8988T (cell line): ENCODE results near the gene FNDC11.

Experiments
- DNase-seq: peaks from one replicate; pipeline ENCODE4 v3.0.0; 2011

The FNDC11 gene

DNA sequence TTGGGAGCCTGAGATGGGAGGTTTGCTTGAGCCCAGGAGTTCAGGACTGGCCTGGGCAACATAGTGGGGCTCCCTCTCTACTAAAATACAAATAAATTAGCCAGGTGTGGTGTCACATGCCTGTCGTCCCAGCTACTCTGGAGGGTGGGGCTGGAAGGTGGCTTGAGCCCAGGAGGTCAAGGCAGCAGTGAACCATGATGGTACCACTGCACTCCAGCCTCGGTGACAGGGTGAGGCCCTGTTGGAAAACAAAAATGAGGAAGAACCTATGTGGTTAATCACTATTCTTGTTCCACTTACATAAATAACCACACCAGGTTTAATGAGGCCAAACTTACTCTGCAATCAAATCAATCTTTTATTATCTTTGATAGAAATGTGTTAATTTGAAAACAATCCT lies 28.0 kb upstream of the FNDC11 start:
- no peak for DNase-seq

DNA sequence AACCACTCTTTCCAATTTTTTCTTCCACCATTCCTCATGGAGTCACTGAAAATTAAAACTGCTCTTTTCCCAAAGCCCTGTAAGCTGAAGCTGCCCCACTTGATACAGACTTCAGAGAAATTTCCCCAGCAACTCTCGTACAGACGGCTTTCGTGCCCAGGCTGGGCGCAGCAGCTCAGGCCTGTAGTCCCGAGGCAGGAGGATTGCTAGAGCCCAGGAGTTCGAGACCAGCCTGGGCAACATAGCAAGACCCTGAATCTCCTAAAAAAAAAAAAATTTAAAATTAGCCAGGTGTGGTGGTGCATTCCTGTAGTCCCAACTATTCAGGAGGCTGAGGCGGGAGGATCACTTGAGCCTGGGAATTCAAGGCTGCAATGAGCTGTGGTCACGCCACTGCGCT lies 26.8 kb upstream of the FNDC11 start:
- DNase-seq, result no peak

- no peak for DNase-seq
These were observed 24.6 kb upstream of the FNDC11 start for GRCh38 chr20:63529180-63529860.

GRCh38 chr20:63529861-63530787 lies 23.8 kb upstream of the FNDC11 start:
- DNase-seq, result no peak

DNA sequence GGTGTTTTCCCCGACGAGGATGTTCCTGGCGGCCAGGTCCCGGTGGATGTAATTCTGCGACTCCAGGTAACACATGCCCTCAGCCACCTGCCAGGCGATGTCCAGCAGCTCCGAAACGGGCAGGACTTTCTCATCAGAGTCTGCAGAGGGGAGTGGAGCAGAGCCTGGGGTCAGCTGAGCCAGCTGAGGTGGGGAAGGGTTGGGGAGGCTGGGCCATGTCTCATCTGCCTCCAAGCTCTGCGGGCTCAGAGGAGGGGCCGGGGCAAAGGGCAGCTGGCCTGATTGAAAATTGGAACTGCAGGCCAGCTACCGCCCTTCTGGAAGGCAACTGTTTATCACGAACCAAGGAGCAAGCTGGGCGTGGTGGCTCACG lies 23.2 kb upstream of the FNDC11 start:
- peak; percentile 38 for DNase-seq

DNA sequence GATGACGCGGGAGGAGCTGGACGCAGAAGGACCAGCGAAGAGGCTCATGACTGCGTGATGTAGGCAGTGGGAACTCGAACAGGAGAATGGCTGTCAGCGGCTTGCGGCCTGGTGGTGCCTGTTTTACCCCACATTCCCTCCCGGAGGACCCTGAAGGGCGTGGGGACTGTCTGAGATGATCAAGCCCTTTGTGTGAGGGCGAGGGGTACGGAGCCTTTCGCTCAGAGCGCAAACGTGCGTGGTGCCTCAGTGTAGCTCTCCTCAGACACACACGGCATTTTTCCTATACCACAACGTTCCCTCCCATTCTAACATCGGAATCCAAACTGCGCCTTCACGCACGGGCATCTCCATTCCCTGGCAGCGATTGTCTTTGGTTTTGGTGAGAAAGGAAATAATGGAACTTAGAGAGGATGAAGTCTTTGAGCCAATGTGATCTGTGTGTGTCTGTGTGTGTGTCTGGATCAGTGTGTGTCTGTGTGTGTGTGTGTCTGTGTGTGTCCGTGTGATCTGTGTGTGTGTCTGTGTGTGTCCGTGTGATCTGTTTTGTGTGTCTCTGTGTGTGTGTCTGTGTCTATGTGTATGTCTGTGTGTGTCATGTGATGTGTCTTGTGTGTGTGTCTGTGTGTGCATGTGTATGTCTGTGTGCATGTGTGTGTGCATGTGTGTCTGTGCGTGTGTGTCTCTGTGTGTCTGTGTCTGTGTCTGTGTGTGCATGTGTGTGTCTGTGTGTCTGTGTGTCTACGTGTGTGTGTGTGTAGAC lies 22.1 kb upstream of the FNDC11 start:
- peak; percentile 34 for DNase-seq

- peak; percentile 35 for DNase-seq
These were observed 21.4 kb upstream of the FNDC11 start for GRCh38 chr20:63532449-63532971.

DNA sequence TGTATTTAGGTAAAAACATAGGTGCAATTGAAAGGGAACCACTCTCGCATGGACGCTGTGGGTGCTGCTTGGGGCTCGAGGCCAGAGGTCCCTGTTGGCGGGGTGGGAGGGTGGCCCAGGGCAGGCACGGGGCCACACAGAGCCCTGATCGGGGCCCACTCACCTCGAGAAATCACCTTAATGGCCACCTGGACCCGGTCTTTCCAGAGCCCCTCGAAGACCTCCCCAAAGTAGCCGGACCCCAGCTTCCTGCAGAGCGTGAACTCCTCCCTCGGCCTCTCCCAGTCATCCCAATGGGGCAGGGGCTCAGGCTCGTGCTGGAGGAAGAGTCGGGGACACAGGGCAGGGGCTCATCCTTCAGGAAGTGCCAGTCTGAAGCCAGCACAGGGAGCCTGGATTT lies 20.6 kb upstream of the FNDC11 start:
- DNase-seq, result peak; percentile 18

- no peak for DNase-seq
These were observed 20.0 kb upstream of the FNDC11 start for GRCh38 chr20:63533871-63534393.

- DNase-seq, result no peak
These were observed 19.5 kb upstream of the FNDC11 start for GRCh38 chr20:63534427-63534830.

DNA sequence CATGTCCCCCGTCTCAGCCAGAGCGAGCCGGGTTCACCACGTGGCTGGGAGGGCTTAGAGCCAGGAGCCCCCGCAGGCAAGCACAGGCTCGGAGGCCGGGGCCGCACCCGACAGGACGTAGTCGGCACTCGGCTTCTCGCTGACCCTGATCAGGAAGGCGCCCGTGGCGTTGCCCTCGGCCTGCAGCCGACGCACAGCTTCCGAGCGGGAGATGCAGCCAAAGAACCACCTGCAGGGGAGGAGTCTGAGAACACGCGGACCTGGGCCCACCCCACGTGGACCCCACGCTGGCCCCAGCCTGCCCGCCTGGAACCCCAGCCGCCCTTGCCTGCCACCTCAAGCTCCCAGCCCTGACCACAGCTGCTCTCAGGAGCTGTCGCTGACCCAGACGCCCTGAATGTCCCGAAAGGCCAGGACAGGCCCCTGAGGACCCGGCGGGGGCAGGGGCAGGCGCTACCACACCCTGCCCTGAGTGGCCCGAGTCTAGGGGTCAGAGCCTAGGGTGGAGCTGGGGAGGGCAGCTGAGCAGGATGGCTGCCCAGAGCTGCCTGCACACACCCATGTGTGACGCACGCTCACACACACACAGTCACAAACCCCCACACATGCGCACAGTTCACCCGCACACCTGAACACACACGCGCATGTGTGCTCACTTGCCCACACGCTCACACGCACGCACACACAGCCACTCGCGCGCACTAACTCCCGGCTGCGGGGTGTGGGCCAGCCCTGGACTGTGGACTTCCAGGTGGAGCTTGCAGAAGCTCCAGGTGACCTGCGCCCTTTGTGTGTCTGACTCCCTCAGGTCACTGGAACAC lies 18.9 kb upstream of the FNDC11 start:
- DNase-seq, result no peak

GRCh38 chr20:63536241-63536977 lies 17.6 kb upstream of the FNDC11 start:
- DNase-seq, result no peak

GRCh38 chr20:63536997-63537524 lies 16.9 kb upstream of the FNDC11 start, which contains the start of gene PTK6:
Gene PTK6 (minus strand): TSS chr20:63537376. CDS start chr20:63537314, 62 bp downstream.
- DNase-seq, result peak; percentile 97

- DNase-seq, result peak; percentile 100
These were observed 16.3 kb upstream of the FNDC11 start for GRCh38 chr20:63537525-63538203.

DNA sequence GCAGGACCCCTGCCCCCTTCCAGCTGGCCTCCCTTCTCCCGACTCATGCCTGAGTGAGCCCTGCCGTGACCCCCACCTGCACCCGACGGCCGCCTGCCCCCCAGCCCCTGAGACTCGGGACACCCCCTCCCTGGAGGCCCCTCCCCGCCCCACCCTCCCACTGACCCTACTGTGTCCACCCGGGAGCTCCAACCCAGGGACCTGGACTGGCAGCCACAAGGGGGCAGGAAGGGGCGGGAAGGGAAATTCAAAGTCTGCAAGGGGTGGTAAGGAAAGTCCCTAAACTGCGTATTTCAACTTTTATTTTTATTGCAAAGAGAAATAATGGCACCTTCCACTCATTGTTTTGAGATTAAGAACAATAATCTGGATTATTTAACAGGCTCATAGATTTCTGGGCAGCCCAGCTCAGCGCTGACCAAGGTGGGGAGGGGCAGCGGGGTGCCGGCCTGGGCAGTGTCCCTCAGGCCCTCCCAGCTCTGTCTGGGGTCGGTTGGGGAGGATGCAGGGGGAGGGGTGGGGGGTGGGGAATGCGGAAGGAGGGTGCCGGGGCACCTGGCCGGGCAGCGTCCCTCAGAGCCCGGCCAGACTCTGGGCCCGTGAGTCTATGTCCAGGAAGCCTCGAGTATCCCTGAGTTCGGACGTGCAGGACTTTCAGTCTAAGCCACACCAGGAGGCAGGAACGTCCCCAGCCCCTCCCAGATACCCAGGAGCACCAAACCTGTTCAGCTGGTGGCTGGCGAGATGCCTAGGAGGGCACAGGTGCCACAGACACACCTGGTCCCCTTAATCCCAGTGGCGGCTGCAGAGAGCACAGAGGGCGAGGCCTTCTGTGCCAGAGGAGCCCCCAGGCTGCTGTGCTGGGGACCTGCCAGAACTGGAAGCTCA lies 15.5 kb upstream of the FNDC11 start:
- peak; percentile 100 for DNase-seq

DNA sequence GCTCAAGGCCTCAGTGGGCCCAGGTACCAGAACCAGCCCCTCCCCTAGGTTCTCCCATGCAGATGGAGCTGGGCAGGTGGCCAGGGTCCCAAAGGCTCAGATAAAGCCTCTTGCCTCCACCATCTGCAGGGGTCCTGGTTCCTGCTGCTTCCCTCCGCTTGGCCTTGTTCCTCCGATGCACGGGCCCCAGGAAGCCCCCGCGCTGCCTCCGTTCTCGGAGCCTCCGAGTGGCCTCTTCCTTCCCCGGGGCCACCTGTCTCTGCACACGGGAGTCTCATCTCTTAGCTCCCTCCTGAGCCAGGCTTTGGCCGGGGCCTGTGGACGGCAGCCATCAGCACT lies 14.9 kb upstream of the FNDC11 start:
- no peak for DNase-seq

- DNase-seq, result no peak
These were observed 14.3 kb upstream of the FNDC11 start for GRCh38 chr20:63539441-63540370.
